ENCODE data around the gene SPRYD3.

SPRYD3 gene, protein sequence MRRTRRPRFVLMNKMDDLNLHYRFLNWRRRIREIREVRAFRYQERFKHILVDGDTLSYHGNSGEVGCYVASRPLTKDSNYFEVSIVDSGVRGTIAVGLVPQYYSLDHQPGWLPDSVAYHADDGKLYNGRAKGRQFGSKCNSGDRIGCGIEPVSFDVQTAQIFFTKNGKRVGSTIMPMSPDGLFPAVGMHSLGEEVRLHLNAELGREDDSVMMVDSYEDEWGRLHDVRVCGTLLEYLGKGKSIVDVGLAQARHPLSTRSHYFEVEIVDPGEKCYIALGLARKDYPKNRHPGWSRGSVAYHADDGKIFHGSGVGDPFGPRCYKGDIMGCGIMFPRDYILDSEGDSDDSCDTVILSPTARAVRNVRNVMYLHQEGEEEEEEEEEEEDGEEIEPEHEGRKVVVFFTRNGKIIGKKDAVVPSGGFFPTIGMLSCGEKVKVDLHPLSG

DNA sequence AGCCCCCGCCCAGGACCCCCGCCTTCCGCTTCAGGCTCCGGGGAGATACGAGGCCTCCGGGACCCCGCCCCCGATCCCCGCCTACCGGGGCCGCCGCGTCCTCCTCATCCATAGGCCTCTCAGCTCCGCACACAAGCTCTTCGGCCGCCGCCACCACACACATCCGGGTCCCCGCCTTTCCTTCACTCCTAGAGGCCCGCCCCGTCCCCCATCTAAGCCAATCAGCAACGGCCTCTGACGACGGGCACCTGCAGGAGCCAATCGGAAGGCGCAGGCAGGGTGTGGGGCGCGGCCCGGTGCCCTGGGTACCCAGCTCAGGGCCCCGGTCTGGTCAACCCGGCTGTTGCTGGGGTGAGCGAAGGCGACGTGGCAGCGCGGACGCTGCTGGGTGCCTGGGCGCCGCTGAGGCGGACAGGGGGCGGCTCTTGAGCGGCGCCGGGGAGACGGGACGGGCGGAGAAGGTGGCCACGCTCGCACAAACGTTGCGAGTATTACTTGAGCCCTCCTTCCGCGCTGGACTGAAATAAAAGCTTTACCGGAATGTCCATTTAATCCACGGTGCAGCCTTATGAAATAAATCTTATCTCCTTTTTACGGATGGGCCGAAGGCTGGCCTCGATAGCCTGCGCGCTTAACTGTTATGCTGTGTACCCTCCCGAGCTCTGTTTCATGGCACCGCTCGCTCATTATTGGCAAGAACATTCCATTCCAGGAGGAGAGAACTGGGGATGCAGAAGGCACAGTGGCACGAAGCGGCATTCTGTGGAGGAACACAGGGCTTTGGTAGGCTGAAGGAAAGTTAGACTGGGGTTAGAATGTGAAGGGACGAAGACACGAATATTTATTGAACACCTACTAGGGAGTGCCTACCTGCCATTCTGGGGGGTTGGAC, at the start of gene SPRYD3:
Gene SPRYD3 (minus strand): TSS at position 165 of the 892 bp plus-strand sequence. CDS start 57 bp downstream, at position 108.
- 0 out of 2 replicates have a peak, but pooled peaks cover 6% of the 10 kb centered on the region for H3K79me2 ChIP-seq (ENCODE audit: low read length)
- TF ChIP-seq, protein P1, sequence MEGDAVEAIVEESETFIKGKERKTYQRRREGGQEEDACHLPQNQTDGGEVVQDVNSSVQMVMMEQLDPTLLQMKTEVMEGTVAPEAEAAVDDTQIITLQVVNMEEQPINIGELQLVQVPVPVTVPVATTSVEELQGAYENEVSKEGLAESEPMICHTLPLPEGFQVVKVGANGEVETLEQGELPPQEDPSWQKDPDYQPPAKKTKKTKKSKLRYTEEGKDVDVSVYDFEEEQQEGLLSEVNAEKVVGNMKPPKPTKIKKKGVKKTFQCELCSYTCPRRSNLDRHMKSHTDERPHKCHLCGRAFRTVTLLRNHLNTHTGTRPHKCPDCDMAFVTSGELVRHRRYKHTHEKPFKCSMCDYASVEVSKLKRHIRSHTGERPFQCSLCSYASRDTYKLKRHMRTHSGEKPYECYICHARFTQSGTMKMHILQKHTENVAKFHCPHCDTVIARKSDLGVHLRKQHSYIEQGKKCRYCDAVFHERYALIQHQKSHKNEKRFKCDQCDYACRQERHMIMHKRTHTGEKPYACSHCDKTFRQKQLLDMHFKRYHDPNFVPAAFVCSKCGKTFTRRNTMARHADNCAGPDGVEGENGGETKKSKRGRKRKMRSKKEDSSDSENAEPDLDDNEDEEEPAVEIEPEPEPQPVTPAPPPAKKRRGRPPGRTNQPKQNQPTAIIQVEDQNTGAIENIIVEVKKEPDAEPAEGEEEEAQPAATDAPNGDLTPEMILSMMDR (IDR thresholded peaks at IDR 0.05; ENCODE audit: low read depth, low read length): no peak
- TF ChIP-seq EZH2phosphoT487 (IDR thresholded peaks at IDR 0.05; ENCODE audit: low read depth): no peak
- no peaks in the 10 kb centered on the region for H4K20me1 ChIP-seq (ENCODE audit: insufficient read depth, low read length)
- no peaks in the 10 kb centered on the region for H3K9me3 ChIP-seq (ENCODE audit: insufficient read depth, low read length)
- H2AFZ ChIP-seq (ENCODE audit: low read depth, low read length): peak within 1 kb of the TSS; percentile 89
- peak within 1 kb of the TSS; percentile 92 for H3K4me3 ChIP-seq (ENCODE audit: low read length)
- H3K27me3 ChIP-seq (ENCODE audit: low read depth, low read length): peaks cover 5% of the 10 kb centered on the region
- H3K9ac ChIP-seq (ENCODE audit: low read length): peak within 1 kb of the TSS; percentile 88
- peak within 1 kb of the TSS; percentile 35 for H3K27ac ChIP-seq (ENCODE audit: low read length)
- peak within 1 kb of the TSS; percentile 99 for H3K4me2 ChIP-seq (ENCODE audit: low read length)
- H3K36me3 ChIP-seq (replicated peaks; ENCODE audit: low read depth, low read length): peaks cover 11% of the 10 kb centered on the region
- peaks cover 9% of the 10 kb centered on the region for H3K4me1 ChIP-seq (ENCODE audit: low read length)

DNA sequence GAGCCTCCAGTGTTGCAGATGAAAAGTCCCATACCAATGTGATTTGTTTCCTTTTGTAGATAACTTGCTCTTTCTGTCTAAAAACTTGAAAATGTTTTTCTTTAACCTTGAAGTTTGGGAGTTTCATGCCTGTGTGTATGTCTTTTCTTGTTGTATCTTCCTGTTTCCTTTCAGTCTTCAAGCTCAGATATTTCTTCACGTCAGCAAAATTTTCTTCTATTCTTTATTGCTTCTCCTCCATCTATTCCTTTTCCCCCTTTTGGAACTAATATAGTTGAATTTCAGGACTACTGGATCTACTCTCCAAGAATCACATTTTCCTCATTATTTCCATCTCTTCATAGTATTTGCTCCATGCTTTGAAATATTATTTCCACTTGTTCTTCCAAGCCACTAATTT, 48.0 kb upstream of the SPRYD3 start:
- no peaks in the 10 kb centered on the region for H3K4me1 ChIP-seq (ENCODE audit: low read length)
- H3K36me3 ChIP-seq (replicated peaks; ENCODE audit: low read depth, low read length): no peaks in the 10 kb centered on the region
- peaks cover 12% of the 10 kb centered on the region for H3K27me3 ChIP-seq (ENCODE audit: low read depth, low read length)
- H4K20me1 ChIP-seq (ENCODE audit: insufficient read depth, low read length): no peaks in the 10 kb centered on the region
- TF ChIP-seq EZH2phosphoT487 (IDR thresholded peaks at IDR 0.05; ENCODE audit: low read depth): no peak
- TF ChIP-seq, protein P1 (IDR thresholded peaks at IDR 0.05; ENCODE audit: low read depth, low read length): no peak
- no peak overlapping the region for H3K4me2 ChIP-seq (ENCODE audit: low read length)
- H3K4me3 ChIP-seq (ENCODE audit: low read length): no peak overlapping the region
- no peak overlapping the region for H3K9ac ChIP-seq (ENCODE audit: low read length)
- H3K27ac ChIP-seq (ENCODE audit: low read length): no peak overlapping the region
- no peaks in the 10 kb centered on the region for H3K9me3 ChIP-seq (ENCODE audit: insufficient read depth, low read length)
- no peak overlapping the region for H2AFZ ChIP-seq (ENCODE audit: low read depth, low read length)
- no peaks in the 10 kb centered on the region for H3K79me2 ChIP-seq (ENCODE audit: low read length)

DNA sequence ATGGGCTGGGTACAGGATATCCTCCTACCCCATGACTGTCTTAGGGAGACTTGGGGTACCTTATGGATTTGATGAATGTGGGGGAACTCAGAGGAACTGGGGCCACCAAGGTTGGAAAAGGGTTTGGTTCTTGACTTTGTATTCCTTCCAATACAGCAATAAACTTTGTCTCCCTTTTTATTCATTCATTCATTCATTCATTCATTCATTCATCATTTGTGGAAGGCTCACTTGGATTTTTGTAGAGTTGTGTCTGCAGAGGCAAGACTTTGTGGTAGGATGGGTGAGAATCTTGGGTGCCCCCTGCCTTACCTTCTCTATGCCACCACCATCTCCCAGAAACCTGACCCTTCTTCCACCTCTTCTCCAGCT, 45.1 kb upstream of the SPRYD3 start:
- H3K4me1 ChIP-seq (ENCODE audit: low read length): no peaks in the 10 kb centered on the region

More for the DNA sequence above, 45.1 kb upstream of the SPRYD3 start:
- Histone ChIP-seq H4K20me1 (ENCODE audit: insufficient read depth, low read length) (no peaks in the 10 kb centered on the region), H3K4me3 (ENCODE audit: low read length) (no peak overlapping the region), H2AFZ (ENCODE audit: low read depth, low read length) (no peak overlapping the region), H3K27ac (ENCODE audit: low read length) (no peak overlapping the region), H3K9me3 (ENCODE audit: insufficient read depth, low read length) (no peaks in the 10 kb centered on the region), H3K9ac (ENCODE audit: low read length) (no peak overlapping the region), H3K36me3 (replicated peaks; ENCODE audit: low read depth, low read length) (no peaks in the 10 kb centered on the region), H3K27me3 (ENCODE audit: low read depth, low read length) (peaks cover 12% of the 10 kb centered on the region), H3K4me2 (ENCODE audit: low read length) (no peak overlapping the region), H3K79me2 (ENCODE audit: low read length) (no peaks in the 10 kb centered on the region)
- TF ChIP-seq, protein P1 (IDR thresholded peaks at IDR 0.05; ENCODE audit: low read depth, low read length): no peak
